Tibial nerve (tissue), 4 donors: Measurements from ENCODE around the gene PLCH2. TPM values are rescaled to one million over a fixed set of nuclear protein-coding genes. Genes with fewer than 3 reads are reported as not detected.

Experiments used
- DNase-seq, 2 donors: peaks; one replicate each; pipeline ENCODE4 v3.0.0-alpha.2; 2019; ENCODE audit warnings: low spot score in 2 of 2
- H3K27ac ChIP-seq, 4 donors: fragments of 200-600 bp; sonication (generic) in 3 of 4; one replicate each; pipeline ENCODE4 v1.5.1; 2017 to 2019; ENCODE audit warnings: mild to moderate bottlenecking in 1 of 4
- H3K27me3 ChIP-seq, 2 donors: fragments of 200-600 bp; sonication (generic) in 1 of 2; one replicate each; pipeline versions ENCODE4 v1.5.1 to v1.6.0; 2017 to 2019
- H3K36me3 ChIP-seq, 3 donors: fragments of 200-600 bp; sonication (generic); one replicate each; pipeline ENCODE4 v1.5.1; 2018 to 2019
- H3K4me1 ChIP-seq, 4 donors: fragments of 200-600 bp; sonication (generic) in 3 of 4; one replicate each; pipeline ENCODE4 v1.5.1; 2017 to 2019
- H3K4me3 ChIP-seq, 4 donors: fragments of 200-600 bp; sonication (generic) in 3 of 4; one replicate each; pipeline ENCODE4 v1.5.1; 2017 to 2019; ENCODE audit warnings: mild to moderate bottlenecking in 1 of 4, moderate library complexity in 1 of 4
- H3K9me3 ChIP-seq, 4 donors: fragments of 200-600 bp; sonication (generic) in 3 of 4; one replicate each; pipeline ENCODE4 v1.5.1; 2017 to 2019
- CTCF ChIP-seq, 5 experiments: fragments of 200-600 bp in 3 of 5; fragments of 450-650 bp in 2 of 5; sonication (generic) in 3 of 5; IDR thresholded peaks; one replicate each; pipeline ENCODE4 v1.5.1; 2016 to 2019; ENCODE audit warnings: antibody characterized with exemption in 5 of 5, mild to moderate bottlenecking in 3 of 5, moderate library complexity in 2 of 5
- EP300 ChIP-seq, 2 donors: sonication (generic); formaldehyde crosslinking; IDR thresholded peaks; one replicate each; pipeline ENCODE4 v1.6.1; 2017; ENCODE audit warnings: antibody characterized with exemption in 2 of 2, mild to moderate bottlenecking in 1 of 2
- POLR2A ChIP-seq, 2 donors: fragments of 450-650 bp; IDR thresholded peaks; one replicate each; pipeline ENCODE4 v1.6.1; 2017; ENCODE audit warnings: antibody characterized with exemption in 2 of 2, mild to moderate bottlenecking in 2 of 2, moderate library complexity in 2 of 2
- WGBS, 2 donors: methylation state at CpG; one replicate each; pipeline ENCODE4 v1.1.5; 2018; 5-methylcytosine and 5-hydroxymethylcytosine counted together
- total RNA-seq, 4 donors: library from RNA; depleted of rRNA; stranded (reverse); fragments of >200 nt; gene quantifications; one replicate each; pipeline ENCODE4 v1.1.0, GENCODE V29; 2016

Gene PLCH2
- total RNA-seq, 4 donors from 2014 or later: 0.21 to 0.59 (median 0.26) TPM

- DNase-seq: no peak
- H3K4me1 ChIP-seq: no peaks in the 10 kb centered on the region
- WGBS, 2 donors: 74 to 76% methylated on average over 15 to 18 of the region's 18 CpGs
- TF ChIP-seq CTCF (IDR thresholded peaks at IDR 0.05) (no peak), EP300 (IDR thresholded peaks at IDR 0.05) (no peak), POLR2A (IDR thresholded peaks at IDR 0.05) (no peak)
- H3K36me3 ChIP-seq: no peaks in the 10 kb centered on the region
- no peaks in the 10 kb centered on the region for H3K9me3 ChIP-seq
- peaks cover 0 to 10% of the 10 kb centered on the region in 2 donors for H3K27me3 ChIP-seq
- no peak overlapping the region for H3K4me3 ChIP-seq
- no peak overlapping the region for H3K27ac ChIP-seq
These were observed 4.3 kb downstream of the PLCH2 start for GRCh38 chr1:2480236-2480985.

GRCh38 chr1:2480986-2481364 is 4.9 kb downstream of the PLCH2 start:
- no peak overlapping the region for H3K4me3 ChIP-seq
- H3K36me3 ChIP-seq: no peaks in the 10 kb centered on the region
- 85 to 93% methylated on average over 11 to 12 of the region's 12 CpGs for WGBS, 2 donors
- DNase-seq: no peak
- H3K9me3 ChIP-seq: no peaks in the 10 kb centered on the region
- H3K27me3 ChIP-seq: peaks cover 0 to 10% of the 10 kb centered on the region in 2 donors
- H3K27ac ChIP-seq: no peak overlapping the region
- H3K4me1 ChIP-seq: no peaks in the 10 kb centered on the region
- no peak for TF ChIP-seq CTCF (IDR thresholded peaks at IDR 0.05)
- no peak for TF ChIP-seq EP300 (IDR thresholded peaks at IDR 0.05)
- no peak for TF ChIP-seq POLR2A (IDR thresholded peaks at IDR 0.05)

- no peak for TF ChIP-seq EP300 (IDR thresholded peaks at IDR 0.05)
- TF ChIP-seq POLR2A (IDR thresholded peaks at IDR 0.05): no peak
- no peak for TF ChIP-seq CTCF (IDR thresholded peaks at IDR 0.05)
- H3K27ac ChIP-seq: no peak overlapping the region
- DNase-seq: no peak
- peaks cover 0 to 10% of the 10 kb centered on the region in 2 donors for H3K27me3 ChIP-seq
- WGBS, 2 donors: 71 to 72% methylated on average over 7 to 9 of the region's 10 CpGs
- no peaks in the 10 kb centered on the region for H3K4me1 ChIP-seq
- H3K4me3 ChIP-seq: no peak overlapping the region
- no peaks in the 10 kb centered on the region for H3K36me3 ChIP-seq
- no peaks in the 10 kb centered on the region for H3K9me3 ChIP-seq
These were observed 5.8 kb downstream of the PLCH2 start for GRCh38 chr1:2481885-2482284.

- H3K27me3 ChIP-seq: peaks cover 0 to 3% of the 10 kb centered on the region in 2 donors
- no peaks in the 10 kb centered on the region for H3K4me1 ChIP-seq
- DNase-seq: no peak
- H3K4me3 ChIP-seq: no peak overlapping the region
- H3K27ac ChIP-seq: no peak overlapping the region
- H3K36me3 ChIP-seq: no peaks in the 10 kb centered on the region
- H3K9me3 ChIP-seq: no peaks in the 10 kb centered on the region
- WGBS, 2 donors: 66 to 80% methylated on average over 9 to 11 of the region's 11 CpGs
- TF ChIP-seq CTCF (IDR thresholded peaks at IDR 0.05): no peak
- no peak for TF ChIP-seq POLR2A (IDR thresholded peaks at IDR 0.05)
- TF ChIP-seq EP300 (IDR thresholded peaks at IDR 0.05): no peak
These were observed 6.5 kb downstream of the PLCH2 start for GRCh38 chr1:2482588-2482987.

GRCh38 chr1:2483026-2483425 is 6.9 kb downstream of the PLCH2 start:
- H3K27ac ChIP-seq: no peak overlapping the region
- no peak overlapping the region for H3K4me3 ChIP-seq
- peaks cover 0 to 3% (median 0%) of the 10 kb centered on the region in 4 donors for H3K9me3 ChIP-seq
- DNase-seq: no peak
- no peak for TF ChIP-seq POLR2A (IDR thresholded peaks at IDR 0.05)
- TF ChIP-seq CTCF (IDR thresholded peaks at IDR 0.05): no peak
- H3K27me3 ChIP-seq: no peaks in the 10 kb centered on the region
- 65 to 71% methylated on average over 4 to 10 of the region's 13 CpGs for WGBS, 2 donors
- no peaks in the 10 kb centered on the region for H3K4me1 ChIP-seq
- no peaks in the 10 kb centered on the region for H3K36me3 ChIP-seq
